Measurements from ENCODE around the gene ANAPC2. TPM values are rescaled to one million over a fixed set of nuclear protein-coding genes. Genes with fewer than 3 reads are reported as not detected.

The ANAPC2 gene
- total RNA-seq, 1 experiment from 2014 or later, result 80.9 TPM

DNA sequence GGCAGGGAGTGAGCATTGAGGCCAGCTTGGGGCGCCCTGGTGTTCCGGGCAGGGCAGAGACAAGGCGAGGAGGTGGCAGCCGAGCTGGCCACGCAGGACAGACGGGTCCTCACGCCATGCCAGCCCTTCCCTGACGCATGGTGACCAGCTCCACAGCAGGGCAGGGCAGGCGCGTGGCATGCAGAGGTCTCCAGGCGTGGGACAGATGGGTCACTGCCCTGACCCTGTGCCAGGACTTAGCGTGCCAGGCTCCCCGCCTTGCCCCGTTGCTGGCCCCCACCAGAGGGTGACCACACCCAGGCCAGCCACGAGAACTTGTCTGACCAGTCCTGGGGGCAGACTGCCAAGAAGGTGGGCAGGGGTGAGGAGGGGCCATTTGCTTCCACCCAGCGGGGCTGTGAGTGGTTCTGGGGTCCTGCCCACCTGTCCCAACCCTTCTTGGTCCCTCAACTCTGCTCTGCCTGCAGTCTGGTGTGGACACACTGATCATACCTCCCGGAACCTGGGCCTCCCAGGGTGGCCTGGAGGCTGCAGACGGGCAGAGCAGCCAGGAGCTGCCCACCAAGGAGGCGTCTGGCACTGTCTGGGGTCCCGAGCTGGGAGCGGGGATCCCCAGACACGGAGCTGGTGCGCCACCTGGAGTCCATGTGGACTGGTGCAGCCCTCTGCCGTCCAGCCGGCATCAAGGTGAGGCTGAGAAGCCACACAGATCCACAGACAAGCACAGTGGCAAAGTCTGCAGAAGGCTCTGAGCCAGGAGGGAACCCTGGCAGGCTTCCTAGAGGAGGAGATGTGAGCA is 38.9 kb upstream of the ANAPC2 start, which contains the start of gene RNF224:
Gene RNF224 (plus strand): TSS at position 449 of the 799 bp plus-strand sequence. CDS start 834 bp downstream, outside the sequence.
- H3K9me3 Mint-ChIP-seq, result no peaks in the 10 kb centered on the region
- H3K4me3 Mint-ChIP-seq, result peak within 1 kb of the TSS; percentile 53

GRCh38 chr9:137226338-137227053 is 38.1 kb upstream of the ANAPC2 start:
- Mint-ChIP-seq H3K9me3 (no peaks in the 10 kb centered on the region), H3K4me3 (no peak overlapping the region), H3K27ac (no peak overlapping the region; the same call in 1 of the 2 replicates), H3K4me1 (peaks cover 3% of the 10 kb centered on the region), H3K36me3 (no peaks in the 10 kb centered on the region), H3K27me3 (ENCODE audit: low read depth) (no peaks in the 10 kb centered on the region)
- ChIA-PET POLR2A (interaction anchor here (0.5 to 1.6 kb wide), 3 partner anchors 38 to 111 kb away, joined by 3 read pairs; partner anchors contain the start of gene SSNA1), CTCF (interaction anchor here (1.3 to 8.9 kb wide), 14 partner anchors 9 to 215 kb away, joined by 3 to 143 read pairs (median 11); partner anchors contain the start of genes ANAPC2, NPDC1, SAPCD2 and SSNA1)
- DNase-seq (ENCODE audit: low spot score) (no peak), ATAC-seq (no peak)
- TF ChIP-seq, protein P1, sequence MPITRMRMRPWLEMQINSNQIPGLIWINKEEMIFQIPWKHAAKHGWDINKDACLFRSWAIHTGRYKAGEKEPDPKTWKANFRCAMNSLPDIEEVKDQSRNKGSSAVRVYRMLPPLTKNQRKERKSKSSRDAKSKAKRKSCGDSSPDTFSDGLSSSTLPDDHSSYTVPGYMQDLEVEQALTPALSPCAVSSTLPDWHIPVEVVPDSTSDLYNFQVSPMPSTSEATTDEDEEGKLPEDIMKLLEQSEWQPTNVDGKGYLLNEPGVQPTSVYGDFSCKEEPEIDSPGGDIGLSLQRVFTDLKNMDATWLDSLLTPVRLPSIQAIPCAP (CRISPR knock-in tag; IDR thresholded peaks at IDR 0.05), result no peak
- TF ChIP-seq, protein P2, sequence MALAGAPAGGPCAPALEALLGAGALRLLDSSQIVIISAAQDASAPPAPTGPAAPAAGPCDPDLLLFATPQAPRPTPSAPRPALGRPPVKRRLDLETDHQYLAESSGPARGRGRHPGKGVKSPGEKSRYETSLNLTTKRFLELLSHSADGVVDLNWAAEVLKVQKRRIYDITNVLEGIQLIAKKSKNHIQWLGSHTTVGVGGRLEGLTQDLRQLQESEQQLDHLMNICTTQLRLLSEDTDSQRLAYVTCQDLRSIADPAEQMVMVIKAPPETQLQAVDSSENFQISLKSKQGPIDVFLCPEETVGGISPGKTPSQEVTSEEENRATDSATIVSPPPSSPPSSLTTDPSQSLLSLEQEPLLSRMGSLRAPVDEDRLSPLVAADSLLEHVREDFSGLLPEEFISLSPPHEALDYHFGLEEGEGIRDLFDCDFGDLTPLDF (CRISPR knock-in tag; IDR thresholded peaks at IDR 0.05), result no peak
- TF ChIP-seq FOXK1 (CRISPR knock-in tag; IDR thresholded peaks at IDR 0.05) (no peak), ZNF317 (CRISPR knock-in tag; IDR thresholded peaks at IDR 0.05; ENCODE audit: borderline replicate concordance, low read depth) (no peak), ATF1 (CRISPR knock-in tag; IDR thresholded peaks at IDR 0.05) (no peak)
- TF ChIP-seq, protein P3, sequence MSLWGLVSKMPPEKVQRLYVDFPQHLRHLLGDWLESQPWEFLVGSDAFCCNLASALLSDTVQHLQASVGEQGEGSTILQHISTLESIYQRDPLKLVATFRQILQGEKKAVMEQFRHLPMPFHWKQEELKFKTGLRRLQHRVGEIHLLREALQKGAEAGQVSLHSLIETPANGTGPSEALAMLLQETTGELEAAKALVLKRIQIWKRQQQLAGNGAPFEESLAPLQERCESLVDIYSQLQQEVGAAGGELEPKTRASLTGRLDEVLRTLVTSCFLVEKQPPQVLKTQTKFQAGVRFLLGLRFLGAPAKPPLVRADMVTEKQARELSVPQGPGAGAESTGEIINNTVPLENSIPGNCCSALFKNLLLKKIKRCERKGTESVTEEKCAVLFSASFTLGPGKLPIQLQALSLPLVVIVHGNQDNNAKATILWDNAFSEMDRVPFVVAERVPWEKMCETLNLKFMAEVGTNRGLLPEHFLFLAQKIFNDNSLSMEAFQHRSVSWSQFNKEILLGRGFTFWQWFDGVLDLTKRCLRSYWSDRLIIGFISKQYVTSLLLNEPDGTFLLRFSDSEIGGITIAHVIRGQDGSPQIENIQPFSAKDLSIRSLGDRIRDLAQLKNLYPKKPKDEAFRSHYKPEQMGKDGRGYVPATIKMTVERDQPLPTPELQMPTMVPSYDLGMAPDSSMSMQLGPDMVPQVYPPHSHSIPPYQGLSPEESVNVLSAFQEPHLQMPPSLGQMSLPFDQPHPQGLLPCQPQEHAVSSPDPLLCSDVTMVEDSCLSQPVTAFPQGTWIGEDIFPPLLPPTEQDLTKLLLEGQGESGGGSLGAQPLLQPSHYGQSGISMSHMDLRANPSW (CRISPR knock-in tag; conservative IDR thresholded peaks at IDR 0.05; ENCODE audit: low read depth), result no peak

More for the DNA sequence above, 38.9 kb upstream of the ANAPC2 start, which contains the start of gene RNF224:
- ATAC-seq, result peak; percentile 58
- Mint-ChIP-seq H3K36me3 (no peaks in the 10 kb centered on the region), H3K27me3 (ENCODE audit: low read depth) (no peaks in the 10 kb centered on the region), H3K27ac (no peak within 1 kb of the TSS; the same call in 1 of the 2 replicates), H3K4me1 (peaks cover 3% of the 10 kb centered on the region)
- DNase-seq (ENCODE audit: low spot score), result peak; percentile 91
- ChIA-PET CTCF (interaction anchor here (0.5 to 8.9 kb wide), 38 partner anchors 8 to 279 kb away, joined by 3 to 143 read pairs (median 6); partner anchors contain the start of genes ANAPC2, EXD3, LRRC26 and MAN1B1), POLR2A (interaction anchor here (1.0 kb wide), 3 partner anchors 13 to 38 kb away, joined by 3 to 4 read pairs (median 3); partner anchors contain the start of genes SSNA1, TPRN and TUBB4B)
- TF ChIP-seq ZNF317 (CRISPR knock-in tag; IDR thresholded peaks at IDR 0.05; ENCODE audit: borderline replicate concordance, low read depth) (no peak), E2F5 (CRISPR knock-in tag; IDR thresholded peaks at IDR 0.05) (no peak), CTCF (IDR thresholded peaks at IDR 0.05) (peak; percentile 85)
- TF ChIP-seq, protein P4, sequence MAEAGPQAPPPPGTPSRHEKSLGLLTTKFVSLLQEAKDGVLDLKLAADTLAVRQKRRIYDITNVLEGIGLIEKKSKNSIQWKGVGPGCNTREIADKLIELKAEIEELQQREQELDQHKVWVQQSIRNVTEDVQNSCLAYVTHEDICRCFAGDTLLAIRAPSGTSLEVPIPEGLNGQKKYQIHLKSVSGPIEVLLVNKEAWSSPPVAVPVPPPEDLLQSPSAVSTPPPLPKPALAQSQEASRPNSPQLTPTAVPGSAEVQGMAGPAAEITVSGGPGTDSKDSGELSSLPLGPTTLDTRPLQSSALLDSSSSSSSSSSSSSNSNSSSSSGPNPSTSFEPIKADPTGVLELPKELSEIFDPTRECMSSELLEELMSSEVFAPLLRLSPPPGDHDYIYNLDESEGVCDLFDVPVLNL (CRISPR knock-in tag; IDR thresholded peaks at IDR 0.05; ENCODE audit: borderline replicate concordance, low read depth), result no peak

All from WTC11 (cell line).